Posterior vena cava (tissue), 2 donors: Measurements from ENCODE around the gene PLCD3. TPM values are rescaled to one million over a fixed set of nuclear protein-coding genes. Genes with fewer than 3 reads are reported as not detected.

ENCODE experiments used
- DNase-seq: peaks from one replicate; pipeline ENCODE4 v3.0.0-alpha.2; 2020; ENCODE audit warnings: low spot score
- intact Hi-C, 2 donors: fragments of 100-400 bp; cut with DNase I; formaldehyde crosslinking; loops; one replicate each; pipeline versions ENCODE4 v1.14.1 to v1.14.2; 2022 to 2023
- long read RNA-seq, 2 donors: library from polyadenylated mRNA; unstranded; transcript quantifications; one replicate each; pipeline ENCODE4 v2.0.0, GENCODE V29; 2020 to 2021
- total RNA-seq, 2 donors: library from RNA; stranded (reverse); fragmentation: NEBNext Ultra II Directional; extraction: Animal tissue kit (Norgen Biotek cat#: 25700); gene quantifications; one replicate each; pipeline ENCODE4 v1.2.1, GENCODE V29; 2021
- donor health status: DM: yes; HTN: yes; CAD: no.
- donor health status: DM: yes; HTN: yes; CAD: no.

Gene PLCD3, protein sequence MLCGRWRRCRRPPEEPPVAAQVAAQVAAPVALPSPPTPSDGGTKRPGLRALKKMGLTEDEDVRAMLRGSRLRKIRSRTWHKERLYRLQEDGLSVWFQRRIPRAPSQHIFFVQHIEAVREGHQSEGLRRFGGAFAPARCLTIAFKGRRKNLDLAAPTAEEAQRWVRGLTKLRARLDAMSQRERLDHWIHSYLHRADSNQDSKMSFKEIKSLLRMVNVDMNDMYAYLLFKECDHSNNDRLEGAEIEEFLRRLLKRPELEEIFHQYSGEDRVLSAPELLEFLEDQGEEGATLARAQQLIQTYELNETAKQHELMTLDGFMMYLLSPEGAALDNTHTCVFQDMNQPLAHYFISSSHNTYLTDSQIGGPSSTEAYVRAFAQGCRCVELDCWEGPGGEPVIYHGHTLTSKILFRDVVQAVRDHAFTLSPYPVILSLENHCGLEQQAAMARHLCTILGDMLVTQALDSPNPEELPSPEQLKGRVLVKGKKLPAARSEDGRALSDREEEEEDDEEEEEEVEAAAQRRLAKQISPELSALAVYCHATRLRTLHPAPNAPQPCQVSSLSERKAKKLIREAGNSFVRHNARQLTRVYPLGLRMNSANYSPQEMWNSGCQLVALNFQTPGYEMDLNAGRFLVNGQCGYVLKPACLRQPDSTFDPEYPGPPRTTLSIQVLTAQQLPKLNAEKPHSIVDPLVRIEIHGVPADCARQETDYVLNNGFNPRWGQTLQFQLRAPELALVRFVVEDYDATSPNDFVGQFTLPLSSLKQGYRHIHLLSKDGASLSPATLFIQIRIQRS
- total RNA-seq, result 10 to 100 TPM; 69.3 to 74.2 TPM
- long read RNA-seq, donor 1, full-length matches to known transcripts, result 4 of 15 reads
- long read RNA-seq, donor 1, partial matches to known transcripts, result 9 of 15 reads
- long read RNA-seq, donor 1, other reads (novel, unspliced or antisense), result 2 of 15 reads
- long read RNA-seq, donor 2, full-length matches to known transcripts, result 2 of 27 reads
- long read RNA-seq, donor 2, partial matches to known transcripts, result 23 of 27 reads
- long read RNA-seq, donor 2, other reads (novel, unspliced or antisense), result 2 of 27 reads

DNA sequence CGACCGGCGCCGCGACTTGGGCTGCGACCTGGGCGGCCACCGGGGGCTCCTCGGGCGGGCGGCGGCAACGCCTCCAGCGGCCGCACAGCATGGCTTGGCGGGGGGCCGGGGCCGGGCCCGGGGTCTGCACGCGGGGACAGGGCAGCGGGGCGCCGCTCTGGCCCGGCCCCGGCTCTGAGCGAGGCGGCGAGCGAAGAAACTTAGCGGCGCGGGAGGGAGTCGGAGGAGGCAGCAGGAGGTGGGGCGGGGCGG, at the start of gene PLCD3:
Gene PLCD3 (minus strand): TSS at position 196 of the 252 bp plus-strand sequence. CDS start 105 bp downstream, at position 91.
- no peak for DNase-seq
- intact Hi-C loops, result loop anchor here (10.0 kb wide), 2 partner anchors 217 to 253 kb away; partner anchors contain the start of gene GFAP (in 1 of the 2)

DNA sequence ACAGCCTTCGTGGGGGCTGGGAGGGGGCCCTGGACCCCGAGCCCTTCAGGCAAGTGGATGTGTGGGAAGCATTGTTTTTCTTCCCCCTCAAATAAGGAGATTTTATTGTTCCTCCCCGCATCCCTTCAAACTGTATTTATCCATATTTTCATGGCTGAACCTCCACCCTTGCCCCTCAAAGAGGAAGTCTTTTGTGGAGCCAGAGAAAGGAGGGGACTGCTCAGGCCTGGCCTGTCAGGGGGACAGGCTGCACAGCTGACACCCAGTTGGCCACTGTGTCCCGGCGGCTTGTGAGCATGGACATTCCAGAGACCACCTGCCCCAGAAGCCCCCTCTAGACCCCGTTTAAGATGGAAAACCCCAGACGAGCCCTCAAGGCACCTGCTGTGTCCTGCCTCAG, 45.2 kb upstream of the PLCD3 start:
- intact Hi-C loops, result no loop called here
- no peak for DNase-seq

DNA sequence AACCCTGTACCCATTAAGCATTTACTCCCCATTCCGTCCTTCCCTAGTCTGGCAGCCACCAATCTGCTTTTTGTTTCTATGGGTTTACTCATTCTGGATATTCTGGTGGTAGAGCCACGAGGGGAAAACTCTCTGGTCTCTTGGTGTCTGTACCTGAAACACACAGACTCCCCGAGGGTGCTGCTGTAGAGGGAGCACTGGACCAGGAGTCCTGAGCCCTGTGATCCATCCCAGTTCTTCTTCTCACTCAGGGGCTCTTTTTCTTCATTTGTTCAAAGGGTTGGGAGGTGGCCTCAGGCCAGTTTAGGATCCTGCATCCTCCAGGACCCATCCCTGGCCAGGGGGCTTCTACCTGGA, 43.4 kb upstream of the PLCD3 start:
- DNase-seq, result no peak
- intact Hi-C loops, result no loop called here

DNA sequence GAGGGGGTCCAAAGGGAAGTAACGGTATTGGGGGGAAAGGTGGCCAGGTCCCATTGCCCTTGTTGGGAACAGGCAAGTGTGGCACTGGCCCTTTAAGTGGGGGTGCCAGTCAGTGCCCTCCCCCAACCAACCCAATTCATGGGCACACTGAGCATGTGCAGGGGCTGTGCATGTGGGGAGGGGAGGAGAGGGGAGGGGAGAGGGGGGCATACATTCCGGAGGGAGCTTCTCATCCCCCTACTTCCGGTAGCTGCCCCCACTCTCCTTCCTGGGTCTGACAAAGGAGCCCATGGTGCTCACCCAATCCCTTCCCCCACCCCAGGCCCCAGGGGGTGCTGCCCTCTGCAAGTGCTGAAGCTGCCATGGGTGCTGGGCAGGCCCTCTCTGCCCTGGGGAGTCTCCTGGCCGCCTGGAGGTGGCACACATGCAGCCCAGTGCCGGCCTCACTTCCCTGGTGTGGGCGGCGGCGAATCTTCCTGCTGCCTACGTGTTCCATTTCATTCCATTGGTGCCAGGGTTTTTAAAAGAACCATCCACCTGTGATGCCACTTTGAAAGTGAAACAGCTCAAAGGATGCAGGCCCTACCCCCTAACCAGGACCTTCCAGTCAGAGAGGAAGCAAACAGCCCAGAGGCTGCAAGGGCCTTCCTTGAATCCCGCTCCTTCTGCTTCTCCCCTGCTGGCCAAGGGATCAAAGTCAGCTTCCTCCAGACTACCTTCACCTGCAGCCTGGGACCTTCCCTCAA, 40.4 kb upstream of the PLCD3 start:
- intact Hi-C loops, result no loop called here
- DNase-seq, result peak; percentile 81

DNA sequence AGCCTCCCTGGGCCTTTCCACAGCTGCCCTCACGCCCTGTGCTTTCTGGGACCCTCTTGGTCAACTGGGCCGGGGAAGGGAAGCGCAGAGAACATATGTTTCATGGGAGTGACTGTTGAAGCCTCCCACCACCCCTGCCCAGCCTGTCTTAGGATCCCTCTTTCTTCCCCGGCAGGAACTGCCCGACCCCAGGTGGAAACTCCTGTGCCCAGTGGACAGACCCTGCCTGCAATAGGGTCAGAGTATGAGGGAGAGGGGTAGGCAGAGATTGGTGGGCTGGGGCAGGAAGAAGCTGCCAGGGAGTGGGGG, 39.9 kb upstream of the PLCD3 start:
- intact Hi-C loops, result no loop called here
- no peak for DNase-seq

DNA sequence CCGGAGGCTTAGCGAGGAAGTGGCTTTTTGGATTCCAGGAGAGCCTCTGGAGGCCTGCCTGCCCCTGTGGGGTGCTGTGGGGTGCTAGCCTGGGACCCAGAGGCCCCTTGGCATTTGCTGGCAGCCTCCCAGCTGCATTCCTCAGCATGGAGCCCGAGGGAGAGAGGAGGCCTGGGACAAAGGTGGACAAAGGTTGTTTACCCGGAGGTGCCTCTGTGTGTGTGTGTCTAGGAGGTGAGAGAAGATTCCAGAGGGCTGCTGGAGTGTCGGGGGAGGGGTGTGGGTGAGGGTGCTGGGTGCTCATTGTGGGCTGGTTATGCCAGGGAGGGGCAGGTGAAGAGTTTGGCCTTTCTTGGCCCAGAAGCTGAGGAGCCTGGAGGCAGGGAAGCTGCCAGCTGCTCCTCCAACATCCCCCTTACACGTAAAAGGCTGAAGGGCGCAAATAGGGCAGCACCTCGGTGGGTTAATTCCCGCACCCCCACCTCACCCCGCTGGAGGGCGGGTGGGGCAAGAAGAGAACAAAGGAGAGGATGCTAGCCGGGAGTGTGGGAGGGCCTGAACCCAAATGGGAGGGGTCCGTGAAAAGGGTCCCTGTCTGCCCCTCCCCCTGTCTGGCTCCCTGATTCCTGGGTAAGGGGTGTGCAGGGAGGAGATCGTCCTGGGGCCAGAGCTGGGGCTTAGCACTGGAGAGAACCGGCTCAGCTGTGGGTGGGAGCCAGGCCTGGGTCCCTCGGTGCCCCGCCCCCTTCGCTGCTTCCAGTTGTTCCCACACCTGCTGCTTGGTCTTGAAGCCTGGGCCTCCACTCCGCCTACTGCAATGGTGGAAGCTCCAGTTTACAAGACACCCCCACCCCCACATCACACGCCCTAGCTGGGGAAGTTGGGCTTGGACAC, 39.3 kb upstream of the PLCD3 start:
- no peak for DNase-seq
- intact Hi-C loops, result no loop called here

DNA sequence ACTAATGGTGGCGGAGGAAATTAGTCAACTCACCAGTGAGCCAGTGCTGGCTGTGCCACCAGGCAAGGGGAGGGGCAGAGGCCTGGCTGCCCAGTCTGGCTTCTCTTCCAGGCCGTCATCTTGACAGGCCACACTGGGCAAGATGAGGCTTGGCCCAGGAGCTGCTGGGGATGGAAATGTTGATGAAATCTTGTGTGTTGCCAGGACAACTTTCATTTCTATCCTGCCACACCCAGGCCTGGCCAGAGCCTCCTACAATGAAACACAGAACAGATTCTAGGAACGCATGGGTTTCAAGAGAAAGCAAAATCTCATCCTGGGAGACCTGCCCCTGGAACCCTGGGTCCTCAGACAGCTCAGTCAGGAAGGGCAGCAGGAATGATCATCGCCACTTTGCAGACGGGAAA, 38.6 kb upstream of the PLCD3 start:
- peak; percentile 93 for DNase-seq
- intact Hi-C loops, result no loop called here

DNA sequence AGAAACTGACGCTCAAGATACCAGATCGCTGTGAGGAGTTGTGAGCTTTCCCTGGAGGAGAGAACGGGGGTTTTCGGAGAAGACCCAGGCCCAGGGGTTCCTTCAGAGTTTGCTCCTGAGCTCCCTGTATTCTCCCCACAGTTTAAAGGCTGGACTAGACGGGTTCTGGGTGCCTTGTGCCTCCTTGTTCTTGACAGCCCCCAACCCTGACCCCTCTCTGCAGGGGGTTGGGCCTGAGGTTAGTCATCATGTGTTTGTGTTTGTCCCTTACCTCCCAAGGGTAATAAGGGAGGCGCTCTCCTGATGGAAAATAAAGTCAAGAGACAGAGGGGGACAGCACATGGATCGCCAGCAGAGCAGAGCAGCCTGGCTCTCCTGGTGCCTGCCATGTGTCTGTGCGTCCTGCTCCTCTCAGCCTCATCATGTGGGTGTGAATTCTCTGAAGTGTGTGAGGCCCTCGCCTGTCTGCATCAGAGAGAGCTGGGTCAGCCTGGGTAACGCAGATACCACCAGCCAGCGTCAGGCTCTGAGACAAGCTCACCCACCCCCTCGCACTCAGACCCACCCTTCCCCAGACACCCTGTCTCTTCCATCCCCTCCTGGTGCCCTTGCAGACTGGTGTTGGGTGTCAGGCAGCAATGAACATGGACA, 38.1 kb upstream of the PLCD3 start:
- intact Hi-C loops, result no loop called here
- no peak for DNase-seq

DNA sequence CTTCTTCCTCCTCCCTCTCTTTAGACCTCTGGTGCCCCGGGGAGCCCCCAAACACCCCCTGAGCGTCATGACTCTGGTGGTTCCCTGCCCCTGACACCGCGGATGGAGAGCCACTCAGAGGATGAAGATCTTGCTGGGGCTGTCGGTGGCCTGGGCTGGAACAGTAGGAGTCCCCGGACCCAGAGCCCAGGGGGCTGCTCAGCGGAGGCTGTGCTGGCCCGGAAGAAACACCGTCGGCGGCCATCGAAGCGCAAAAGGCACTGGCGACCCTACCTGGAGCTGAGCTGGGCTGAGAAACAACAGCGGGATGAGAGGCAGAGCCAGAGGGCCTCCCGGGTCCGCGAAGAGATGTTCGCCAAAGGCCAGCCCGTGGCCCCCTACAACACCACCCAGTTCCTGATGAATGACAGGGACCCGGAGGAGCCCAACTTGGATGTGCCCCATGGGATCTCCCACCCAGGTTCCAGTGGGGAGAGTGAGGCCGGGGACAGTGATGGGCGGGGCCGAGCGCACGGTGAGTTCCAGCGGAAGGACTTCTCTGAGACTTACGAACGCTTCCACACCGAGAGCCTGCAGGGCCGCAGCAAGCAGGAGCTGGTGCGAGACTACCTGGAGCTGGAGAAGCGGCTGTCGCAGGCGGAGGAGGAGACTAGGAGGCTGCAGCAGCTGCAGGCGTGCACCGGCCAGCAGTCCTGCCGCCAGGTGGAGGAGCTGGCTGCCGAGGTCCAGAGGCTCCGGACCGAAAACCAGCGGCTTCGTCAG, 36.9 kb upstream of the PLCD3 start:
- DNase-seq, result peak; percentile 45
- intact Hi-C loops, result no loop called here

DNA sequence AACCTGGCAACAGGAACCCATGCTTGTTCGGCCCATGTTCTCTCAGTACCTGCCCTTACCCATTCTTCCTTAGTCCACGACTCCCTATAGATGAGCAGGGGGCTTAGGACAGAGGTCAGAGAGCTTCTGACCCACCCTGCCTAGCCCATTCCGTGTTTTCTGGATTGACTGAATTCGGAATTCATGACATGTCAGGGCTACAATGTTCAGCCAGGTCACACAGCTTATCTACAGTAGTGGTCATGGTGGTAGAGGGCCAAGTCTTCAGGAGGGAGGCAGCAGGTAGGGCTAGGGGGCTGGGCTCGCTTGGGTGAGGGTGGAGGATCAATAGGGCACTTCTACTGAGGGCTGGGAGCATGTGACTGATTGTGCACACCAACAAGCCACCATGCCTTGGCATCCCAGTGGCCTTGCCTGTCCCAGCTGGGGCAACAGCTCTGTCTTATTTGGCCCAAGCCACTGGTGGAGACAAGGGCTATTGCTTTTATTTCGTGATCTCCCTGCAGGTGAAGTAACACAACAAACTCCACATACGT, 32.5 kb upstream of the PLCD3 start:
- intact Hi-C loops, result no loop called here
- DNase-seq, result no peak

DNA sequence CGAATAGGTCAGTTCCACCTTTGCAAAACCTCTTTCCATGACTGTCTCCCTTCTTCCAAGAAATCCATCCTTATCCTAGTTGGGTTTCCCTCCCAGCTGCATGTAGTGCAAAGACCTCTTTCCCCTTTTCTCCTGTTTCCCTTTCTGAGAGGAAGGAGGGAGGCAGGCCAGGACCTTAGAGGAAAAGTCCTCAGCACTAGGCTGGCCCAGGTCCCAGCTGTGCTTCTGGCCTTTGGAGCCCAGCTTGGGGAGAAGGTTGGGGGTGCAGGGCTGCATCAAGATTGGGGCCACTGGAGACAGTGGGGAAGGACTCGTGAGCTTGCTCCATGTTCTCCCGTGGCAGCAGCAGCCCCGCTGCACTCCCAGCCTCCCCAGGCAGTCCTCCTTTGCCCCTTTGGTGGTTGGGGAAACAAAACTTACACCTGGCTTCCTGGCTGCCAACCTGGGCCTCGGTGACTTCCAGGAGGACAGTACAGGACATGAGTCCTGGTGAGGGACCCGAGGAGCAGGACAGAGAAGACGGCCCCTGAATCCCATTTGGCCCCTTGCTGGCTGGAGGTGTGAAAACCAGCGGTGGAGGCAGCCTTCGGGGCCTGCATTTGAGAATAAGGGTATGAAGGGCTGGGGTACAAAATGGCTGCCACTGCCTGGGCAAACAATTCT, 29.8 kb upstream of the PLCD3 start:
- DNase-seq, result no peak
- intact Hi-C loops, result no loop called here

DNA sequence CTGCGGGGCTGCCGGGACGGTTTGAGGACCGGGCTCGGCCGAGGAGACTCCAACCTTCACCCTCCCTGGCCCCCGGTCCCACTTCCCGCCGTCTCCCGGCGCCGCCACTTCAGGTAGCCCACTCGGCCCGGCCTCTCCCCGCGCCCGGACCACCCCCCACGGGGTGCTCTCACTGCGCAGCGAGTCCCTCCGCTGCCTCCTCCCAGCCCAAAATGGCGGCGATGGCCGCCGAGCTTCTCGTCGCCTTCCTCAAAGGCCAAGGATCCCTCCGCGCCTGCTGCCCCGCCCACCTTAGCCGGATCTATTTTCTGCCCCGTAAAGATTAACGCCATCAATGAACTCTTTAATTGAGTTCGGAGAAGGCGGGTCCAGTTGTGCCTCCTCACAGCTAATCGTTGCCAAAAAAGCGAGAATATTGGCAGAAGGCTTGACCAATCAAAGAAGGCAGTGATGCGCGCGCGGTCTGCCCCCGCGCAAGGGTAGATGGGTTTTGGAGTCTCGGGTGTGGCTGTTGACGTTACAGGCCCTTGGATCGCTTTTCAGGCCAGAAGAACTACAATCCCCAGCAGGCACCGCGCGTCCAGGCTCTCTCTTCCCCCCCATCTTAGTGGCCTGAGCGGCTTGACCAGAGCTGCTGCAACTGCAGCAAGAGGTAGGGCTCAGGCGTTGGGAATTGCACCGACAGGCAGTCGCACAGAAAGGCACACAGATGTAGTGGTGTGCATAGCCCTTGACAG, 29.1 kb upstream of the PLCD3 start, which contains the start of gene HEXIM2:
Gene HEXIM2 (plus strand): TSS at position 588 of the 737 bp plus-strand sequence. CDS start 919 bp downstream, outside the sequence.
- peak; percentile 99 for DNase-seq
- intact Hi-C loops, result no loop called here

DNA sequence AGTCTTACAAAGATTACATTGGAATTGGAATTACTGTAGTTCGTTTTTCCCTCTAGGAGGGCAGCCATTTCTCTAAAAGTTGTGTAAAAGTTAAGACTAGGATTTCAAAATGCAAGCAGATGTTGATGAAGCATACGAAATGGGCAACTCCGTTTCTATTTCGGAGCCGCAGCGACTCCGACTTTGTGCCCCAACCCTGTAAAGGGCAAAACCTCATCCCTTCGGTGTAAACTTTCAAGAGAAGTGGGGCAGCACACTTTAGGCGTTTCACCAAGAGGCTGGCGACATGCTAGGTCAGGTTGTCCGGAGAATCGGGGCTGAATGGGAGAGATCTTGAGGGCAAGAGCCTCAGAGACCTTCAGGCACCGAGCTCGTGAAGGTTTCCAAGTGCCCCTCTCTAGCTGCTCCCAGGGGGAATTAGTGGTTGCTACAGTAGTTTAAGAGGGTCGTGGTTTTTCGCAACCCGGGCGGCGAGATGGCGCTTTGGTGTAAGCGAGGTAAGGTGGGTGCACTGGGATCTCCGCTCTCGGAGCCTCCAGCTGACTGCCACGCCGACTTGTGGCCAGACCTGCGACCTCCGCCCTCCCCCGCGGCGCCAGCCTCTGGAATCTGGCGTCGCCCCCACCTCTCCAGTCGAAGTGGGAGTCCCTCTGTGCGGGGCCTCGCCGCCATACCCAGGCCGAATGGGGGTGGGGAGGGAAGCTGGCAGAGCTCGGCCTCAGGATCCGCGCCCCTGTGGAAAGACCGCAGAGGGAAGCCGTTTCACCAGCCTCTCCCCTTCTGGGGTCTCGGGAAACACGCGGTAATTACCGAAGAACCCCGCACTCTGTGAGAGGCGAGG, 28.4 kb upstream of the PLCD3 start:
- peak; percentile 89 for DNase-seq
- intact Hi-C loops, result no loop called here

DNA sequence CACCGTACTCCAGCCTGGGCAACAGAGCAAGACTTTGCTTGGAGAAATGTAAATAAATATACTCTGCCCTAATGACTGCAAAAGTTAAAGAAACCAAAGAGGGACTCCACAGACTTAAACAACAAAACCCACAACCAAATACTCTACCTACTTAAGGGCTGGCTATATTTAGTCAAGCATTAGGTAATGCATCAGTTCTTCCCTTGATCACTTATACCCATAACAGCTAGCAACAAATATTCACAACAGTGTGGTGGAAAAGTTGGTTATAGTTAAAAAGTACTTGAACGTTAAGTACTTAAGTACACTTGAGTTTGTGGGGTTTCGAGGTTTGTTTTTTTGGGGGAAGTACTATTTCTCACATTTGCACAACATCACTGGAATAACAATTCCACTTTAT, 23.9 kb upstream of the PLCD3 start:
- DNase-seq, result no peak
- intact Hi-C loops, result no loop called here

DNA sequence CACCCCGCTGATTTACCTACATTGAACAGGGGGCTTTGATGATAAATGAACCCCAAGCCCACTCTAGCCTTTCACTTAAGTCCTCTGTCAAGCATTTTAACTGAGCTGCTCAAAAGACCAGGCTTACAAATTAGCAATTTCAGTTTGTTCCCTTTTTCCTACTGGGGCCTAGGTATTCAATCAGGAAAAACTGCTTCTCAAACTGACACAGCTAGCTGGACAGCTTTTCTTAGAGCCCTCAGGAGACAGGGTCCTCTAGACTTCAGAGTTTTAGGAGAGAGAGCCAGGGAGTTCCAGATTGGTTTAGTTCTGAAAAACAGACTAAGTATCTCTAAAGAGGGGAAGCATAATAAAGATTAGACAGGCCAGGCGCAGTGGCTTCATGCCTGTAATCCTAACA, 23.2 kb upstream of the PLCD3 start:
- no peak for DNase-seq
- intact Hi-C loops, result no loop called here
